Heart left ventricle (tissue), 16 donors: ENCODE measurements around the gene AOC2. TPM values are rescaled to one million over a fixed set of nuclear protein-coding genes. Genes with fewer than 3 reads are reported as not detected.
"Not testable (repeated sequence)": the region's sequence is repeated elsewhere in the genome, so short reads cannot be mapped to it uniquely, and the experiment has no call there.

ENCODE experiments used
- ATAC-seq, 4 donors: fragments of 200-7000 bp; cut with Tn5 transposase; one replicate each; pipeline ENCODE4 v1.9.1; 2020 to 2022; ENCODE audit warnings: moderate library complexity in 4 of 4, mild to moderate bottlenecking in 3 of 4, moderate number of reproducible peaks in 1 of 4
- DNase-seq, 5 donors: peaks; one replicate each; pipeline ENCODE4 v3.0.0-alpha.2; 2020
- H3K27ac ChIP-seq, 12 donors: fragments of 200-600 bp; sonication (generic) in 4 of 12; one replicate each; pipeline versions ENCODE4 v1.5.0 to v1.8.0; 2016 to 2022; ENCODE audit warnings: mild to moderate bottlenecking in 2 of 12
- H3K27me3 ChIP-seq, 9 donors: fragments of 200-600 bp; sonication (generic) in 2 of 9; one replicate each; pipeline versions ENCODE4 v1.5.1 to v1.8.0; 2016 to 2022; ENCODE audit warnings: mild to moderate bottlenecking in 3 of 9
- H3K36me3 ChIP-seq, 9 donors: fragments of 200-600 bp; sonication (generic) in 2 of 9; one replicate each; pipeline versions ENCODE4 v1.5.0 to v1.8.0; 2018 to 2022; ENCODE audit warnings: mild to moderate bottlenecking in 2 of 9
- H3K4me1 ChIP-seq, 12 donors: fragments of 200-600 bp; sonication (generic) in 4 of 12; one replicate each; pipeline versions ENCODE4 v1.5.0 to v1.8.0; 2016 to 2022; ENCODE audit warnings: mild to moderate bottlenecking in 3 of 12
- H3K4me3 ChIP-seq, 12 donors: fragments of 200-600 bp; sonication (generic) in 4 of 12; one replicate each; pipeline versions ENCODE4 v1.5.0 to v1.8.0; 2017 to 2022; ENCODE audit warnings: mild to moderate bottlenecking in 9 of 12, moderate library complexity in 4 of 12
- H3K9me3 ChIP-seq, 12 donors: fragments of 200-600 bp; sonication (generic) in 4 of 12; one replicate each; pipeline versions ENCODE4 v1.5.0 to v1.8.0; 2016 to 2022; ENCODE audit warnings: mild to moderate bottlenecking in 1 of 12
- CTCF ChIP-seq, 12 donors: fragments of 200-600 bp; sonication (generic) in 4 of 12; IDR thresholded peaks; one replicate each; pipeline versions ENCODE4 v1.5.0 to v1.8.0; 2018 to 2022; ENCODE audit warnings: antibody characterized with exemption in 12 of 12, mild to moderate bottlenecking in 5 of 12
- POLR2A ChIP-seq, 2 donors: fragments of 450-650 bp; IDR thresholded peaks; one replicate each; pipeline ENCODE4 v1.6.1; 2017; ENCODE audit warnings: antibody characterized with exemption in 2 of 2, mild to moderate bottlenecking in 2 of 2, moderate library complexity in 2 of 2
- WGBS, 4 donors: extraction: QIAGEN DNeasy Blood & Tissue Kit in 2 of 4; methylation state at CpG; one replicate each; pipeline versions ENCODE4 v1.1.5 to v1.1.7; 2013 to 2018; 5-methylcytosine and 5-hydroxymethylcytosine counted together
- intact Hi-C, 10 donors: fragments of 100-400 bp; cut with DNase I; formaldehyde crosslinking; loops; one replicate each; pipeline versions ENCODE4 v1.11.1 to v1.14.2; 2022
- polyA plus RNA-seq, 2 donors: library from polyadenylated mRNA; stranded (reverse); fragments of 200-250 nt; gene quantifications; one replicate each; pipeline ENCODE4 v1.2.3, GENCODE V29; 2013
- total RNA-seq, 9 donors: library from RNA; depleted of rRNA in 2 of 9; stranded (reverse); fragments of >200 nt in 2 of 9; fragmentation: NEBNext Ultra II Directional in 3 of 9; extraction: Animal tissue kit (Norgen Biotek cat#: 25700) in 3 of 9; gene quantifications; one replicate each; pipeline versions ENCODE4 v1.1.0 to v1.2.4, GENCODE V29; 2016 to 2023
- donor health status: ischemic (EF 13 %, LVEDD 7.1; RV severe dilation, severe dysfunction).
- donor health status: healthy with polysubstance abuse.
- donor health status: DM: no; HTN: yes; CAD: no.
- donor health status: DM: no; HTN: no; CAD: no.
- donor health status: ischemic (EF 25% LVEDD 6.9; RV normal size, moderate dysfunction).
- donor health status: ischemic (EF 25% LVEDD 5.7; RV mildly dilated, moderate dysfunction).
- donor health status: healthy.
- donor health status: DM: yes; HTN: yes; CAD: no.
- donor health status: ischemic (EF 35%, LVEDD 5.7; RV mildly dilated, moderate dysfunction).
- donor health status: nonischemic (EF 11% LVEDD 7.7; RV severe dilation, severe dysfunction).
- donor health status: DM: yes; HTN: yes; CAD: no.
- donor health status: PGD.
- donor health status: ischemic (EF 29% LVEDD 5.4; RV normal size, mild dysfunction).
- donor health status: nonischemic (EF 23%, LVEDD 6.1; RV moderate dilation, normal function).

The AOC2 gene
- total and polyA plus RNA-seq, 11 donors, result 0.21 to 0.88 (median 0.44) TPM

- Histone ChIP-seq H3K4me3 (no peak overlapping the region), H3K27me3 (peaks cover 0 to 4% (median 0%) of the 10 kb centered on the region in 9 donors), H3K9me3 (no peaks in the 10 kb centered on the region), H3K36me3 (no peaks in the 10 kb centered on the region), H3K4me1 (peaks cover 0 to 6% (median 0%) of the 10 kb centered on the region in 12 donors), H3K27ac (no peak overlapping the region)
- WGBS, 4 donors, result 79 to 88% (median 84%) methylated on average over 5 of the region's 5 CpGs
- TF ChIP-seq CTCF (IDR thresholded peaks at IDR 0.05) (no peak), POLR2A (IDR thresholded peaks at IDR 0.05) (no peak)
- no peak for ATAC-seq
- no peak for DNase-seq
- intact Hi-C loops, result loop anchor here in 1 of 10 donors (5.0 kb wide), 1 partner anchor 51 kb away; no protein-coding TSS in a partner anchor
These were observed 36.5 kb downstream of the AOC2 start for GRCh38 chr17:42880776-42881310.

- not testable (repeated sequence) for H3K36me3 ChIP-seq, ATAC-seq, DNase-seq, H3K4me3 ChIP-seq, H3K27me3 ChIP-seq, H3K9me3 ChIP-seq, H3K27ac ChIP-seq
- intact Hi-C loops, result loop anchor here in 1 of 10 donors (5.0 kb wide), 1 partner anchor 51 kb away; no protein-coding TSS in a partner anchor
- 93 to 95% (median 93%) methylated on average over 6 of the region's 6 CpGs for WGBS, 4 donors
- H3K4me1 ChIP-seq, result peaks cover 0 to 14% (median 1%) of the 10 kb centered on the region in 12 donors
These were observed 37.3 kb downstream of the AOC2 start for GRCh38 chr17:42881706-42882105.

- no peaks in the 10 kb centered on the region for H3K36me3 ChIP-seq
- H3K4me3 ChIP-seq, result no peak overlapping the region
These were observed 37.8 kb downstream of the AOC2 start for GRCh38 chr17:42882166-42882565.

GRCh38 chr17:42883802-42884558, 39.6 kb downstream of the AOC2 start:
- Histone ChIP-seq H3K4me3 (no peak overlapping the region), H3K36me3 (no peaks in the 10 kb centered on the region), H3K4me1 (peaks cover 0 to 30% (median 4%) of the 10 kb centered on the region in 12 donors), H3K27ac (no peak overlapping the region), H3K27me3 (peaks cover 0 to 3% (median 0%) of the 10 kb centered on the region in 9 donors), H3K9me3 (no peaks in the 10 kb centered on the region)
- intact Hi-C loops, result loop anchor here in 1 of 10 donors (5.0 kb wide), 1 partner anchor 48 kb away; no protein-coding TSS in a partner anchor
- 86 to 92% (median 88%) methylated on average over 7 of the region's 7 CpGs for WGBS, 4 donors
- no peak for DNase-seq
- no peak for TF ChIP-seq POLR2A (IDR thresholded peaks at IDR 0.05)
- no peak for TF ChIP-seq CTCF (IDR thresholded peaks at IDR 0.05)
- no peak for ATAC-seq

More at GRCh38 chr17:42882166-42882565, 37.8 kb downstream of the AOC2 start:
- H3K4me1 ChIP-seq, result peaks cover 0 to 19% (median 4%) of the 10 kb centered on the region in 12 donors
- no peak overlapping the region for H3K27ac ChIP-seq
- 87 to 94% (median 91%) methylated on average over 8 of the region's 8 CpGs for WGBS, 4 donors
- ATAC-seq, result no peak
- H3K27me3 ChIP-seq, result peaks cover 0 to 4% (median 0%) of the 10 kb centered on the region in 9 donors
- intact Hi-C loops, result loop anchor here in 1 of 10 donors (5.0 kb wide), 1 partner anchor 50 kb away; no protein-coding TSS in a partner anchor
- no peaks in the 10 kb centered on the region for H3K9me3 ChIP-seq
- no peak for DNase-seq
- TF ChIP-seq CTCF (IDR thresholded peaks at IDR 0.05) (no peak), POLR2A (IDR thresholded peaks at IDR 0.05) (no peak)

- not testable (repeated sequence) for H3K36me3 ChIP-seq, H3K4me3 ChIP-seq, H3K9me3 ChIP-seq, H3K27me3 ChIP-seq, DNase-seq, ATAC-seq
- intact Hi-C loops, result loop anchor here in 1 of 10 donors (5.0 kb wide), 1 partner anchor 41 kb away; no protein-coding TSS in a partner anchor
- WGBS, 4 donors, result 95 to 97% (median 96%) methylated on average over 3 of the region's 3 CpGs
- Histone ChIP-seq H3K27ac (peak overlapping the region in 2 of 12 donors; percentile 22 to 53), H3K4me1 (peaks cover 0 to 30% (median 4%) of the 10 kb centered on the region in 12 donors)
These were observed 41.4 kb downstream of the AOC2 start for GRCh38 chr17:42885806-42886205.
